B cell (primary cell): ENCODE data around the gene CACNA2D2.
"Not testable (repeated sequence)": the region's sequence is repeated elsewhere in the genome, so short reads cannot be mapped to it uniquely, and the experiment has no call there.

Experiments used
- EZH2 ChIP-seq: IDR thresholded peaks from 2 replicates; pipeline ENCODE4 v1.6.1; 2012; ENCODE audit warnings: borderline replicate concordance, low read depth, mild to moderate bottlenecking, moderate library complexity, low read length; ENCODE audit not compliant: insufficient read depth, poor library complexity, severe bottlenecking
- TF ChIP-seq, protein P1 (sequence below): fragments of 200-600 bp; IDR thresholded peaks from one replicate; pipeline ENCODE4 v1.8.0; 2022; ENCODE audit warnings: antibody characterized with exemption, mild to moderate bottlenecking

DNA sequence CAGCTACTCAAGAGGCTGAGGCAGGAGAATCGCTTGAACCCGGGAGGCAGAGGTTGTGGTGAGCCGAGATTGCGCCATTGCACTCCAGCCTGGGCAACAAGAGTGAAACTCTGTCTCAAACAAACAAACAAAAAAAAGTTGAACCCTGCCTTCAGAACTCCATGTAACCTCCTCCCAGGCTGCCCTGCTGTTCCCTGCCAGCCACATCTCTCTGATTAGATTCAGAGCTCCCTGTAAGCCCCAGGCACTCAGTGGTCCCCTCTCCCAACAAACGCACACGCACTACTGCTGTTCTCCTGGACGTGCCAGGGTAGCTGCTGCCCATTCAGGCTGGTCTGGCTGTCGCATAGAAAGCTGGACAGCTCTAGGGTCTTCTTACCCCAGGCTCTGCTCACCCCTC is 9.5 kb upstream of the CACNA2D2 start:
- TF ChIP-seq, protein P1, sequence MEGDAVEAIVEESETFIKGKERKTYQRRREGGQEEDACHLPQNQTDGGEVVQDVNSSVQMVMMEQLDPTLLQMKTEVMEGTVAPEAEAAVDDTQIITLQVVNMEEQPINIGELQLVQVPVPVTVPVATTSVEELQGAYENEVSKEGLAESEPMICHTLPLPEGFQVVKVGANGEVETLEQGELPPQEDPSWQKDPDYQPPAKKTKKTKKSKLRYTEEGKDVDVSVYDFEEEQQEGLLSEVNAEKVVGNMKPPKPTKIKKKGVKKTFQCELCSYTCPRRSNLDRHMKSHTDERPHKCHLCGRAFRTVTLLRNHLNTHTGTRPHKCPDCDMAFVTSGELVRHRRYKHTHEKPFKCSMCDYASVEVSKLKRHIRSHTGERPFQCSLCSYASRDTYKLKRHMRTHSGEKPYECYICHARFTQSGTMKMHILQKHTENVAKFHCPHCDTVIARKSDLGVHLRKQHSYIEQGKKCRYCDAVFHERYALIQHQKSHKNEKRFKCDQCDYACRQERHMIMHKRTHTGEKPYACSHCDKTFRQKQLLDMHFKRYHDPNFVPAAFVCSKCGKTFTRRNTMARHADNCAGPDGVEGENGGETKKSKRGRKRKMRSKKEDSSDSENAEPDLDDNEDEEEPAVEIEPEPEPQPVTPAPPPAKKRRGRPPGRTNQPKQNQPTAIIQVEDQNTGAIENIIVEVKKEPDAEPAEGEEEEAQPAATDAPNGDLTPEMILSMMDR: not testable (repeated sequence)
- TF ChIP-seq EZH2: not testable (repeated sequence)
